Spleen (tissue), 7 donors: ENCODE measurements around the gene ALDH1L1.

ENCODE experiments used
- CTCF ChIP-seq, 11 experiments: fragments of 200-600 bp in 7 of 11; fragments of 450-650 bp in 4 of 11; sonication (generic) in 4 of 11; IDR thresholded peaks in 8 of 11; conservative IDR thresholded peaks in 3 of 11; 1 replicate in 7 of 11; 2 replicates in 4 of 11; pipeline versions ENCODE4 v1.4.0 to v1.8.0; 2016 to 2021; ENCODE audit warnings: antibody characterized with exemption in 11 of 11, inconsistent platforms in 4 of 11, mild to moderate bottlenecking in 1 of 11
- POLR2A ChIP-seq, 3 donors: fragments of 450-650 bp; IDR thresholded peaks; one replicate each; pipeline ENCODE4 v1.5.1; 2017; ENCODE audit warnings: antibody characterized with exemption in 3 of 3, mild to moderate bottlenecking in 1 of 3
- POLR2AphosphoS5 ChIP-seq, 3 donors: sonication (generic); formaldehyde crosslinking; IDR thresholded peaks; one replicate each; pipeline ENCODE4 v1.5.1; 2017; ENCODE audit warnings: antibody characterized with exemption in 3 of 3
- donor health status: DM: no; HTN: no; CAD: no; lungs with moderate emphysema.
- donor health status: DM: no; HTN: no; CAD: no.
- donor health status: DM: no; HTN: no; CAD: no.

- TF ChIP-seq CTCF (IDR thresholded peaks at IDR 0.05 in 8 of 11, conservative IDR thresholded peaks at IDR 0.05 in 3 of 11) (no peak), POLR2AphosphoS5 (IDR thresholded peaks at IDR 0.05) (no peak), POLR2A (IDR thresholded peaks at IDR 0.05) (no peak)
Observed at GRCh38 chr3:126212250-126212619, 31.8 kb upstream of the ALDH1L1 start.
